ES-I3 (cell line): ENCODE results near the gene GPD1.

ENCODE experiments used
- H3K36me3 ChIP-seq: 2 replicates; pipeline ENCODE4 v1.6.1; 2013; ENCODE audit warnings: mild to moderate bottlenecking, low read length, control low read depth, moderate library complexity; ENCODE audit not compliant: insufficient read depth
- H3K4me1 ChIP-seq: 2 replicates; pipeline ENCODE4 v1.6.1; 2013; ENCODE audit warnings: mild to moderate bottlenecking, control low read depth, low read length; ENCODE audit not compliant: insufficient read depth
- H3K9ac ChIP-seq: 2 replicates; pipeline ENCODE4 v1.6.1; 2013; ENCODE audit warnings: low read depth, mild to moderate bottlenecking, low read length, moderate library complexity
- H3K9me3 ChIP-seq: 2 replicates; pipeline ENCODE4 v1.6.1; 2013; ENCODE audit warnings: mild to moderate bottlenecking, low read length, moderate library complexity; ENCODE audit not compliant: control insufficient read depth, insufficient read depth

GPD1 gene

GRCh38 chr12:50099302-50100008 lies 4.4 kb upstream of the GPD1 start:
- no peaks in the 10 kb centered on the region for H3K9me3 ChIP-seq
- peaks cover 12% of the 10 kb centered on the region for H3K4me1 ChIP-seq
- no peak overlapping the region for H3K9ac ChIP-seq
- H3K36me3 ChIP-seq = peaks cover 37% of the 10 kb centered on the region

- Histone ChIP-seq H3K36me3 (peaks cover 29% of the 10 kb centered on the region), H3K9me3 (no peaks in the 10 kb centered on the region), H3K4me1 (peaks cover 12% of the 10 kb centered on the region), H3K9ac (no peak overlapping the region)
Observed at GRCh38 chr12:50100561-50100960, 3.2 kb upstream of the GPD1 start.

GRCh38 chr12:50101663-50102062 lies 2.1 kb upstream of the GPD1 start:
- peaks cover 12% of the 10 kb centered on the region for H3K4me1 ChIP-seq
- H3K9ac ChIP-seq = no peak overlapping the region
- H3K36me3 ChIP-seq = peaks cover 18% of the 10 kb centered on the region
- no peaks in the 10 kb centered on the region for H3K9me3 ChIP-seq

GRCh38 chr12:50102131-50102531 lies 1.7 kb upstream of the GPD1 start:
- H3K9me3 ChIP-seq = no peaks in the 10 kb centered on the region
- H3K9ac ChIP-seq = no peak overlapping the region
- H3K36me3 ChIP-seq = peaks cover 13% of the 10 kb centered on the region
- H3K4me1 ChIP-seq = peaks cover 12% of the 10 kb centered on the region

- Histone ChIP-seq H3K4me1 (peaks cover 12% of the 10 kb centered on the region), H3K9me3 (no peaks in the 10 kb centered on the region), H3K9ac (no peak overlapping the region), H3K36me3 (peaks cover 13% of the 10 kb centered on the region)
Observed at GRCh38 chr12:50102646-50103309, 1.0 kb upstream of the GPD1 start.

- Histone ChIP-seq H3K4me1 (peaks cover 12% of the 10 kb centered on the region), H3K9ac (no peak overlapping the region), H3K36me3 (peaks cover 12% of the 10 kb centered on the region), H3K9me3 (no peaks in the 10 kb centered on the region)
Observed at GRCh38 chr12:50103351-50103750, 457 bp upstream of the GPD1 start.

- H3K9me3 ChIP-seq = no peaks in the 10 kb centered on the region
- H3K9ac ChIP-seq = no peak overlapping the region
- peaks cover 13% of the 10 kb centered on the region for H3K4me1 ChIP-seq
- H3K36me3 ChIP-seq = no peaks in the 10 kb centered on the region; the same call in 1 of the 2 replicates
Observed at GRCh38 chr12:50104417-50105366, 884 bp downstream of the GPD1 start.

GRCh38 chr12:50105913-50106450 lies 2.2 kb downstream of the GPD1 start:
- no peaks in the 10 kb centered on the region for H3K9me3 ChIP-seq
- no peak overlapping the region for H3K9ac ChIP-seq
- H3K4me1 ChIP-seq = peaks cover 23% of the 10 kb centered on the region
- no peaks in the 10 kb centered on the region for H3K36me3 ChIP-seq

GRCh38 chr12:50106907-50107306 lies 3.1 kb downstream of the GPD1 start:
- H3K9ac ChIP-seq = no peak overlapping the region
- no peaks in the 10 kb centered on the region for H3K9me3 ChIP-seq
- H3K4me1 ChIP-seq = peaks cover 20% of the 10 kb centered on the region
- H3K36me3 ChIP-seq = no peaks in the 10 kb centered on the region

GRCh38 chr12:50107416-50108268 lies 3.8 kb downstream of the GPD1 start:
- H3K9me3 ChIP-seq = no peaks in the 10 kb centered on the region
- H3K36me3 ChIP-seq = no peaks in the 10 kb centered on the region
- H3K9ac ChIP-seq = no peak overlapping the region
- H3K4me1 ChIP-seq = peaks cover 17% of the 10 kb centered on the region

- H3K9me3 ChIP-seq = no peaks in the 10 kb centered on the region
- no peak overlapping the region for H3K9ac ChIP-seq
- peaks cover 10% of the 10 kb centered on the region; the same call in 1 of the 2 replicates for H3K4me1 ChIP-seq
- H3K36me3 ChIP-seq = no peaks in the 10 kb centered on the region
Observed at GRCh38 chr12:50109319-50109718, 5.5 kb downstream of the GPD1 start.

- no peak overlapping the region for H3K9ac ChIP-seq
- no peaks in the 10 kb centered on the region for H3K9me3 ChIP-seq
- no peaks in the 10 kb centered on the region for H3K36me3 ChIP-seq
- peaks cover 10% of the 10 kb centered on the region; the same call in 1 of the 2 replicates for H3K4me1 ChIP-seq
Observed at GRCh38 chr12:50110127-50110761, 6.4 kb downstream of the GPD1 start.

- Histone ChIP-seq H3K4me1 (peaks cover 10% of the 10 kb centered on the region; the same call in 1 of the 2 replicates), H3K9me3 (no peaks in the 10 kb centered on the region), H3K9ac (peak overlapping the region; percentile 42; the same call in 1 of the 2 replicates)
Observed at GRCh38 chr12:50110762-50111351, 7.0 kb downstream of the GPD1 start.

More at GRCh38 chr12:50110762-50111351, 7.0 kb downstream of the GPD1 start:
- H3K36me3 ChIP-seq = no peaks in the 10 kb centered on the region
